ENCODE measurements around the gene COL4A5.
"Not testable (repeated sequence)": the region's sequence is repeated elsewhere in the genome, so short reads cannot be mapped to it uniquely, and the experiment has no call there.

The COL4A5 gene

GRCh38 chrX:108456971-108457477 lies 17.4 kb downstream of the COL4A5 start:
- no peak for DNase-seq

- DNase-seq = no peak
Measured at GRCh38 chrX:108464604-108465003, 25.0 kb downstream of the COL4A5 start.

GRCh38 chrX:108468486-108468885 lies 28.8 kb downstream of the COL4A5 start:
- DNase-seq = no peak

GRCh38 chrX:108473979-108474378 lies 34.3 kb downstream of the COL4A5 start:
- DNase-seq = no peak

- DNase-seq = not testable (repeated sequence)
Measured at GRCh38 chrX:108481528-108481927, 41.9 kb downstream of the COL4A5 start.

- no peak for DNase-seq
Measured at GRCh38 chrX:108484251-108484650, 44.6 kb downstream of the COL4A5 start.

- DNase-seq = no peak
Measured at GRCh38 chrX:108485960-108486359, 46.3 kb downstream of the COL4A5 start.

- DNase-seq = no peak
Measured at GRCh38 chrX:108494406-108495090, 54.9 kb downstream of the COL4A5 start.

GRCh38 chrX:108511721-108512120 lies 72.1 kb downstream of the COL4A5 start:
- DNase-seq = peak; percentile 52

GRCh38 chrX:108516184-108516583 lies 76.5 kb downstream of the COL4A5 start:
- no peak for DNase-seq

GRCh38 chrX:108527724-108528123 lies 88.1 kb downstream of the COL4A5 start:
- DNase-seq = no peak

- peak; percentile 18 for DNase-seq
Measured at GRCh38 chrX:108537005-108537404, 97.4 kb downstream of the COL4A5 start.

- DNase-seq = no peak
Measured at GRCh38 chrX:108541286-108541685, 101.6 kb downstream of the COL4A5 start.

GRCh38 chrX:108557580-108557979 lies 117.9 kb downstream of the COL4A5 start:
- DNase-seq = no peak

GRCh38 chrX:108558217-108558616 lies 118.6 kb downstream of the COL4A5 start:
- DNase-seq = no peak

- DNase-seq = no peak
Measured at GRCh38 chrX:108573136-108573535, 133.5 kb downstream of the COL4A5 start.

GRCh38 chrX:108582151-108582550 lies 142.5 kb downstream of the COL4A5 start:
- no peak for DNase-seq

GRCh38 chrX:108584617-108585211 lies 145.1 kb downstream of the COL4A5 start:
- DNase-seq = no peak

- no peak for DNase-seq
Measured at GRCh38 chrX:108590496-108590895, 150.9 kb downstream of the COL4A5 start.

- no peak for DNase-seq
Measured at GRCh38 chrX:108601276-108601675, 161.6 kb downstream of the COL4A5 start.

GRCh38 chrX:108610141-108610540 lies 170.5 kb downstream of the COL4A5 start:
- no peak for DNase-seq

GRCh38 chrX:108614616-108615015 lies 175.0 kb downstream of the COL4A5 start:
- no peak for DNase-seq

GRCh38 chrX:108640817-108641216 lies 201.2 kb downstream of the COL4A5 start:
- no peak for DNase-seq

- no peak for DNase-seq
Measured at GRCh38 chrX:108641589-108642272, 202.1 kb downstream of the COL4A5 start.
